ENCODE measurements around the gene CACNA2D4.

- TF ChIP-seq, protein P1, sequence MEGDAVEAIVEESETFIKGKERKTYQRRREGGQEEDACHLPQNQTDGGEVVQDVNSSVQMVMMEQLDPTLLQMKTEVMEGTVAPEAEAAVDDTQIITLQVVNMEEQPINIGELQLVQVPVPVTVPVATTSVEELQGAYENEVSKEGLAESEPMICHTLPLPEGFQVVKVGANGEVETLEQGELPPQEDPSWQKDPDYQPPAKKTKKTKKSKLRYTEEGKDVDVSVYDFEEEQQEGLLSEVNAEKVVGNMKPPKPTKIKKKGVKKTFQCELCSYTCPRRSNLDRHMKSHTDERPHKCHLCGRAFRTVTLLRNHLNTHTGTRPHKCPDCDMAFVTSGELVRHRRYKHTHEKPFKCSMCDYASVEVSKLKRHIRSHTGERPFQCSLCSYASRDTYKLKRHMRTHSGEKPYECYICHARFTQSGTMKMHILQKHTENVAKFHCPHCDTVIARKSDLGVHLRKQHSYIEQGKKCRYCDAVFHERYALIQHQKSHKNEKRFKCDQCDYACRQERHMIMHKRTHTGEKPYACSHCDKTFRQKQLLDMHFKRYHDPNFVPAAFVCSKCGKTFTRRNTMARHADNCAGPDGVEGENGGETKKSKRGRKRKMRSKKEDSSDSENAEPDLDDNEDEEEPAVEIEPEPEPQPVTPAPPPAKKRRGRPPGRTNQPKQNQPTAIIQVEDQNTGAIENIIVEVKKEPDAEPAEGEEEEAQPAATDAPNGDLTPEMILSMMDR (IDR thresholded peaks at IDR 0.05; ENCODE audit: low read depth, low read length) = no peak
- no peak for TF ChIP-seq EZH2phosphoT487 (IDR thresholded peaks at IDR 0.05; ENCODE audit: low read depth)
Observed at GRCh38 chr12:1965916-1966315, 47.5 kb upstream of the CACNA2D4 start.
